Endometrium (tissue), 2 donors: ENCODE data around the gene CPSF2.
"Not testable (repeated sequence)": the region's sequence is repeated elsewhere in the genome, so short reads cannot be mapped to it uniquely, and the experiment has no call there.

Source experiments
- FAIRE-seq: peaks from 2 replicates; lab custom pipeline; 2012; peaks lifted over from hg19 to GRCh38; lab: Jason Lieb, UNC
- donor health status: control.
- donor health status: control.

Gene CPSF2

GRCh38 chr14:92160619-92161018 lies 38.9 kb downstream of the CPSF2 start:
- no peak for FAIRE-seq

- no peak for FAIRE-seq
Measured at GRCh38 chr14:92161521-92161920, 39.8 kb downstream of the CPSF2 start.

GRCh38 chr14:92164958-92165357 lies 43.2 kb downstream of the CPSF2 start:
- no peak for FAIRE-seq

GRCh38 chr14:92173668-92174067 lies 51.9 kb downstream of the CPSF2 start:
- FAIRE-seq, result no peak

- FAIRE-seq, result no peak
Measured at GRCh38 chr14:92175811-92176210, 54.0 kb downstream of the CPSF2 start.

- no peak for FAIRE-seq
Measured at GRCh38 chr14:92176476-92176875, 54.7 kb downstream of the CPSF2 start.

GRCh38 chr14:92179178-92179577 lies 57.4 kb downstream of the CPSF2 start:
- FAIRE-seq, result not testable (repeated sequence)

GRCh38 chr14:92185559-92185958 lies 63.8 kb downstream of the CPSF2 start:
- no peak for FAIRE-seq

GRCh38 chr14:92187616-92188015 lies 65.8 kb downstream of the CPSF2 start:
- not testable (repeated sequence) for FAIRE-seq

GRCh38 chr14:92190768-92191167 lies 69.0 kb downstream of the CPSF2 start:
- no peak for FAIRE-seq

GRCh38 chr14:92198804-92199203 lies 77.0 kb downstream of the CPSF2 start:
- no peak for FAIRE-seq

- no peak for FAIRE-seq
Measured at GRCh38 chr14:92199763-92200162, 78.0 kb downstream of the CPSF2 start.

GRCh38 chr14:92203116-92203515 lies 81.3 kb downstream of the CPSF2 start:
- no peak for FAIRE-seq

- no peak for FAIRE-seq
Measured at GRCh38 chr14:92204792-92205191, 83.0 kb downstream of the CPSF2 start.

GRCh38 chr14:92207012-92207927 lies 85.5 kb downstream of the CPSF2 start:
- FAIRE-seq, result no peak

- FAIRE-seq, result no peak
Measured at GRCh38 chr14:92207928-92208265, 86.1 kb downstream of the CPSF2 start.

GRCh38 chr14:92209141-92209540 lies 87.4 kb downstream of the CPSF2 start:
- FAIRE-seq, result no peak

GRCh38 chr14:92213125-92213524 lies 91.4 kb downstream of the CPSF2 start:
- not testable (repeated sequence) for FAIRE-seq

- no peak for FAIRE-seq
Measured at GRCh38 chr14:92215579-92215978, 93.8 kb downstream of the CPSF2 start.

- FAIRE-seq, result peak; percentile 99
Measured at GRCh38 chr14:92217936-92218335, 96.2 kb downstream of the CPSF2 start.
